KMS-11 (cell line): ENCODE data around the gene OPRL1.

ENCODE experiments used
- H2AFZ ChIP-seq: fragments of 200-600 bp; sonication (generic); 2 replicates; pipeline ENCODE4 v1.6.1; 2016; ENCODE audit warnings: antibody characterized with exemption, mixed run types, low read depth
- H3K27ac ChIP-seq: fragments of 200-600 bp; sonication (generic); 2 replicates; pipeline ENCODE4 v1.6.1; 2016; ENCODE audit warnings: mild to moderate bottlenecking, mixed run types
- H3K27me3 ChIP-seq: fragments of 200-600 bp; sonication (generic); 2 replicates; pipeline ENCODE4 v1.6.1; 2017; ENCODE audit warnings: mild to moderate bottlenecking, low read depth, mixed run types, moderate library complexity; ENCODE audit not compliant: insufficient read depth
- H3K36me3 ChIP-seq: fragments of 200-600 bp; sonication (generic); 2 replicates; pipeline ENCODE4 v1.6.1; 2017; ENCODE audit warnings: mild to moderate bottlenecking, mixed run types; ENCODE audit not compliant: insufficient read depth
- H3K4me1 ChIP-seq: fragments of 200-600 bp; sonication (generic); 2 replicates; pipeline ENCODE4 v1.6.1; 2016; ENCODE audit warnings: mild to moderate bottlenecking, low read depth, mixed run types; ENCODE audit not compliant: poor library complexity, severe bottlenecking
- H3K4me2 ChIP-seq: fragments of 200-600 bp; sonication (generic); 2 replicates; pipeline ENCODE4 v1.7.0; 2016; ENCODE audit warnings: mild to moderate bottlenecking, mixed run types
- H3K4me3 ChIP-seq: fragments of 200-600 bp; sonication (generic); IDR thresholded peaks from 2 replicates; pipeline ENCODE4 v1.6.1; 2017; ENCODE audit warnings: low read depth, low read length, mixed read lengths; ENCODE audit not compliant: insufficient read depth
- H3K79me2 ChIP-seq: fragments of 200-600 bp; sonication (generic); 2 replicates; pipeline ENCODE4 v1.6.1; 2016; ENCODE audit warnings: low read depth, mixed run types; ENCODE audit not compliant: insufficient read depth
- H3K9ac ChIP-seq: fragments of 200-600 bp; sonication (generic); 2 replicates; pipeline ENCODE4 v1.6.1; 2016; ENCODE audit warnings: mild to moderate bottlenecking, mixed run types
- H4K20me1 ChIP-seq: fragments of 200-600 bp; sonication (generic); 2 replicates; pipeline ENCODE4 v1.6.1; 2016; ENCODE audit warnings: mild to moderate bottlenecking, mixed run types; ENCODE audit not compliant: insufficient read depth
- CTCF ChIP-seq: fragments of 200-600 bp; sonication (generic); conservative IDR thresholded peaks from 2 replicates; pipeline ENCODE4 v1.6.1; 2017; ENCODE audit warnings: low read depth, mild to moderate bottlenecking, antibody characterized with exemption, low read length, moderate library complexity, mixed read lengths

The OPRL1 gene

DNA sequence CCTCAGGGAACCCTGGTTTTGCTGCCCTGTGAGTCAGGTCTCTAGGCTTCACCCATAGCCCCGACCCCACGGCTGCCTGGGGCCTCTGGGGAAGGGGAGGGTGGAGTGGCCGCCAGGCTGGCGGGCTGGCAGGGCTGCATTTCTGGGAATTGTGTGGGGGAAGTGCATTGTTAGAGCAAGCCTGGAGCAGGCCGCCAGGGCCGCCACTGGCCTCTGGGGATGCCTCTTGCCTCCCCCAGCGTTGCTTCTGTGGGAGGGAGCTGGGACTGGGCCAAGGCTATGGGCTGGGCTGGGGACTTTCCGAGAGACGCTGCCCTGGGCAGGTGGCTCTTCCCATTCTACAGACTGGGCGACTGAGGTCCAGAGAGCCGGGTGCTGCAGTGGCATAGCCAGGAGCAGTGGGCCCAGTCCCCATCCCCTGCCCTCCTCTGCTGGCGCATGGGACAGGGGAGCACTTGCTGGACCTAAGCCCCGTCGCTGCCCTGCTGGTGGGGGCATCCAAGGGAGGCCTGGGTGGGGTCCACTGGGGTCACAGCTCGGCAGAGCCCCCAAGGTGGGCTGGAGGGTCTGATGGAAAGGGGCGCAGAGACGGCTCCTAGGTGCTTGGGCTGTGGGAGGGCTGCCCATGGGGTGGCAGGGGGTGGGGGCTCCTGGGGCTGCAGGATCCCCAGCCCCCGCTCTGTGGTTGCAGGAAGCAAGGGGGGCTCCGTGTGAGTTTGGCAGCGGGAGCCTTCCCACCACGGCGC lies 23.8 kb upstream of the OPRL1 start:
- Histone ChIP-seq H3K79me2 (no peaks in the 10 kb centered on the region), H2AFZ (no peak overlapping the region), H3K27ac (no peak overlapping the region), H3K9ac (no peak overlapping the region), H3K4me2 (no peak overlapping the region), H4K20me1 (no peaks in the 10 kb centered on the region), H3K27me3 (peaks cover 39% of the 10 kb centered on the region), H3K36me3 (no peaks in the 10 kb centered on the region), H3K4me3 (no peak overlapping the region), H3K4me1 (peaks cover 34% of the 10 kb centered on the region)
- TF ChIP-seq CTCF: no peak

DNA sequence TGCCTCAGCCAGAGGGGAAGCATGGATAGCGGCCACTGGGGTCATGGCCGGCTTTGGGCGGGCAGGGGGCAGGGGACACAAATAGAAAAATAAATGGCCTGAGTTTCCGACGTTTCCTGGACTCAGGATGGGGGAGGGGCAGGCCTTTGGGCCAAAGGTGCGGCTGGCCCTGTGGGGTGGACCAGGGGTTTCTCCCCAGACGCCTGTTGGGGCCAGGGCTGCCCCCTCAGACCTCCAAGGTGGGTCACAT lies 23.3 kb upstream of the OPRL1 start:
- peaks cover 34% of the 10 kb centered on the region for H3K27me3 ChIP-seq
- H3K79me2 ChIP-seq: no peaks in the 10 kb centered on the region
- H3K4me1 ChIP-seq: peaks cover 34% of the 10 kb centered on the region
- H3K4me3 ChIP-seq: no peak overlapping the region
- H3K9ac ChIP-seq: no peak overlapping the region
- no peak overlapping the region for H2AFZ ChIP-seq
- H4K20me1 ChIP-seq: no peaks in the 10 kb centered on the region
- no peak for TF ChIP-seq CTCF
- no peak overlapping the region for H3K27ac ChIP-seq
- no peaks in the 10 kb centered on the region for H3K36me3 ChIP-seq
- no peak overlapping the region for H3K4me2 ChIP-seq

GRCh38 chr20:64056889-64057627 lies 22.8 kb upstream of the OPRL1 start:
- no peak for TF ChIP-seq CTCF
- no peak overlapping the region for H3K9ac ChIP-seq
- peak overlapping the region; percentile 51 for H2AFZ ChIP-seq
- H3K27me3 ChIP-seq: peaks cover 30% of the 10 kb centered on the region; the same call in 1 of the 2 replicates
- H3K36me3 ChIP-seq: no peaks in the 10 kb centered on the region
- peak overlapping the region; percentile 9; the same call in 1 of the 2 replicates for H3K4me2 ChIP-seq
- H3K79me2 ChIP-seq: no peaks in the 10 kb centered on the region
- H3K4me1 ChIP-seq: peaks cover 34% of the 10 kb centered on the region
- H3K4me3 ChIP-seq: no peak overlapping the region
- H3K27ac ChIP-seq: no peak overlapping the region
- no peaks in the 10 kb centered on the region for H4K20me1 ChIP-seq

DNA sequence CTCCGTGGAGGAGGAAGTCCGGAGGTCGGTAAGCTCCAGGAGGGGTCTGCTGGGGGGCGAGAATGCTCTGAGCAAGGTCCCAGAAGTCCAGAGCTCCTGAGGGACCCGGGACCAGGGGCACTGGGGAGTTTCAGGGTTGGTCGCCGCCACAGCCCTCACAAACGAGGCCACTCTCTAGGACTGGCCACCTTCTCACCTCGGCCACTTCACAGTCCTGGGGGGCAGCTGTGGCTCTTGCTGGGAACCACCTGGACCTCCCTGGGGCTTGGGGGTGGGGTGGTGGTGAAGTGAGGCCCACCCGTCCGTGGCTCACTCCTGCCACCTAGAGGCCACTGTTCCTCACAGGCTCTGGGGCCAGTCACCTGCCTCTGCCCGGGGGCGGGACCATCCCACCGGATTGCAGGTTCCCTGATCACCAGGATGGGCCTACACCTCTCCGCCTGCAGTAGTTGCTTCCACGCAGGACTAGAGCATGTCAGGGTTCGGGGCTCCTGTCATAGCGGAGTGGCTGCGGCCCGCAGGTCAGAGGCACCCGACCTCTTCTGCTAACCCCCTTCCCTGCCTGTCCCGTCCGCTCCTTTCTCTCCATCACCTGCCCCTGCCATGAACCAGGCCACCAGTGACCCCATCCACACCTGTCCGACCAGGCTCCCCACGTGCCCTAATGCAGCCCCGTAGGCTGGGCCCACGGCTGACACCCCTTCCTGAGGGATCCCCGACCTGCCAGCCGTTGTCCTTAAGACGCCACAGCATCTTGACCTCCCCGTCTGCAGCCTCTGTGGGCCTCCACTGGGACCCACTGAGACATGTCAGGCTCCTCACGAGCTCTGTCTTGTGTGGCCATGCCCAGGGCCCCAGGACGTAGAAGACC lies 22.0 kb upstream of the OPRL1 start:
- TF ChIP-seq CTCF: peak; percentile 76
- H3K9ac ChIP-seq: no peak overlapping the region
- peaks cover 41% of the 10 kb centered on the region for H3K4me1 ChIP-seq
- peak overlapping the region; percentile 51 for H2AFZ ChIP-seq
- peaks cover 23% of the 10 kb centered on the region; the same call in 1 of the 2 replicates for H3K27me3 ChIP-seq
- H3K79me2 ChIP-seq: no peaks in the 10 kb centered on the region
- no peak overlapping the region for H3K4me3 ChIP-seq
- H3K36me3 ChIP-seq: no peaks in the 10 kb centered on the region
- H3K27ac ChIP-seq: no peak overlapping the region
- H4K20me1 ChIP-seq: no peaks in the 10 kb centered on the region
- H3K4me2 ChIP-seq: peak overlapping the region; percentile 9; the same call in 1 of the 2 replicates
